GM08714 (cell line): Measurements from ENCODE around the gene AKAP13.

Experiments used
- H3K4me3 ChIP-seq: fragments of 200-500 bp; sonication (Bioruptor generic); 2 replicates; pipeline ENCODE4 v1.5.1; 2014; ENCODE audit warnings: mild to moderate bottlenecking, low read length, inconsistent platforms
- ZNF274 ChIP-seq: IDR thresholded peaks from 2 replicates; pipeline ENCODE4 v1.6.1; 2012; ENCODE audit warnings: mild to moderate bottlenecking, low read depth, low read length

AKAP13 gene

DNA sequence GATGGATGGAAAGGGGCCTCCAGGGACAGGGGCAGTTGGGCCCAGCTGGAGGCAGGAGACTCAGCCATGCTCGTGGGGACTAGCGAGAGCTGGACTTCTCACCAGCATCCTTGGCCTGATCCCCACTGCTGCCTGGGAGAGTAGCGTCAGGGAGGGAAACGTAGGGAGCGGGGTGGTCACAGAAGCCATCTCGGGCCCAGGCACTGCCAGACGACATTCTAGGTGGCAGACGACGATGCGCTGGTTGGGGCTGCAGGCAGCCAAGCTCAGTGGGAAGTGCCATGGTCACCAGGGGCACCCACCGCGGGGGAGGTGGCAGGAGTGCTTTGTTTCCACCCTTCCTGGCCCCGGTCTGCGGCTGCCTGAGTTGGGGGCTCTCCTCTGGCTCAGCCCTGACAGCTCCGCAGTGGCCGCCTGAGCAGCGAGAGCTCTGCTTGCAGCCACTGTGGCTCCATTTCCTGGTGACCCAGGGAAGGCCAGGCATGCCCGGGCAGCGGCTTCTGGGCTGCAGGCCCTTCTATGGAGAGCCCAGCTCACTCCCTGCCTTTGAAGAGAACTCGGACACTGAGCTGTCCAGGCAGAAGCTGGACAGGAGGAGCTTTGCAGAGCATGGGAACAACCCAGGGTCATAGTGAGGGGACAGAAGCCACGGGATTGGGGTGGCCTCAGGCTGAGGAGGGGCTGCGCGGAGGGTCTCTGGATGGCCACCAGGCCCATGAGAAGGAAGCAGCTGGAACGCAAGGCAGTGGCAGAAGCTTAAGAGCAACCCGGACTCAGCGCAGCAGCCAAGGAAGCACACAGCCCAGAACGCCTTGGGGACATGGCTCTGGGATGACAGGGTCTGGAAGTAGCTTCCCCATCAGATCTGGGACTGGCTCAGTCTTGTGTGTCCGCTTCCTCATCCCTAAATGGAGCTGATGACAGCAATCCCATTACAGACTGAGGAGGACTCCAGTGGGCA is 383.6 kb downstream of the AKAP13 start:
- TF ChIP-seq ZNF274: no peak
- H3K4me3 ChIP-seq: no peak overlapping the region

DNA sequence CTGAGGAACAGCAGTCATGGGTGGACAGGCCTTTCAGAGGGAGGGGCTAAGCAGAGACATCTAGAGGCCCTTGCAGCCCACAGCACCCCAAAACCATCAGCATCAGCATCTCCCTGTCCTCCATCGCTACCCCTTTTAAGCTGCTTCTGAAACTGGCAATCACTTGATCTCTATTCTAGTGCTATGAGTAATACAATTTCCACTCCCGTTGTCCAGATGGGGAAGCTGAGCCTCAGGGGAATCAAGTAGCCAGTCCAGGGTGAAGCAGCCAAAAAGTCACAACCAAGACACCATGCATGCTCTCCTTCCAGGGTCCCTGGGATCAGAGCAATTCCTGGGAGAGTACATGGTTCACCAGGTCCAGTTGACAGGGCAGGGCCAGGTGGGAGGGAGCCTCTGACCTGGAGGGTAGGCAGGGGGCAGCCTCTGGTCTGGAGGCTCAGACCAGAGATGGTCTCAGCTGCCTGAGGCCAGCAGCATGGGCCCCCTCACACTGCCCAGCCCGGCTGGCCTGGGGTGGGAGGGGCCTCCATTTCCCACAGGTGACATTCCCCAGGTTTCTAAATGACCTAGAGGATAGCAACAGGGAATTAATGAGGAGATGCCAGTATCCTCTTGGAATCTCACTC is 384.4 kb downstream of the AKAP13 start:
- H3K4me3 ChIP-seq: no peak overlapping the region
- TF ChIP-seq ZNF274: no peak

DNA sequence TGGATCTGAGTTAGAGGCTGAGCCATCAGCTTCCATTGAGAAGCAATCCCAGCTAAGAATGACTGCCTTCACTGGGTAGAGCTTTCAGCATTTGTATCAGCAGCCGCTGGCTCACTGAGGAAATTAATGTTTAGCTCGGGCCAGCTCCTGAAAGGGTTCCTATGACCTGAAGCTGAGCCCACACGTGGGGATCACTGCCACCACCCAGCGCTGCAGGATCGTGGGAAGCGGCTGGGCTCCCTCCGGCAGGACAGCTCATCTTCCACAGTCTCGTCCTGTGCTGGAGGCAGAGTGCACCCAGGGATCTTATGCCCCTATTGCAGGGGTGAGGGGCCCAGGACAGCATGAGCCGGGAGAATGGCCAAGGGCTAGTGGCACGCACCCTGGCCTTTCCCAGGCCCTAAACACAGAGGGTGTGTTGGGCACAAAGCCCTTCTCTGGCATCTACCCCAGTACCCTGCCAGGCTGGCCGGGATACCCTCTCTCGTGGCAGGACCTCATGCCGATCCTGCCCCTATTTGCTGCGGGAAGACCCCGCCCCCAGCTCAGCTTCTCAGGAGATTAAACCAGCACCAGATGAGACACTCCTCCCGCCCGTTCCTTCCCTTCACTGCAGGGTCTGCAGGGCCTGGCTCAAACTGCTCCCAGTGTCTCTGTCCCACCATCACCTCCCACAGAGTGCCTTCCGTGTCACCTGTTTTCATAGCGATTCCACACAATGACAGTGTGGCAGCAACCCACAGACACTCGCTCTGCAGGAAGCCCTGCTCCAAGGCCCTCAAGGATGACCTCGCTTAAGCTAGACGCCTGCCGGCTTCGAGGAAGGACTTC is 385.8 kb downstream of the AKAP13 start:
- no peak for TF ChIP-seq ZNF274
- H3K4me3 ChIP-seq: no peak overlapping the region

DNA sequence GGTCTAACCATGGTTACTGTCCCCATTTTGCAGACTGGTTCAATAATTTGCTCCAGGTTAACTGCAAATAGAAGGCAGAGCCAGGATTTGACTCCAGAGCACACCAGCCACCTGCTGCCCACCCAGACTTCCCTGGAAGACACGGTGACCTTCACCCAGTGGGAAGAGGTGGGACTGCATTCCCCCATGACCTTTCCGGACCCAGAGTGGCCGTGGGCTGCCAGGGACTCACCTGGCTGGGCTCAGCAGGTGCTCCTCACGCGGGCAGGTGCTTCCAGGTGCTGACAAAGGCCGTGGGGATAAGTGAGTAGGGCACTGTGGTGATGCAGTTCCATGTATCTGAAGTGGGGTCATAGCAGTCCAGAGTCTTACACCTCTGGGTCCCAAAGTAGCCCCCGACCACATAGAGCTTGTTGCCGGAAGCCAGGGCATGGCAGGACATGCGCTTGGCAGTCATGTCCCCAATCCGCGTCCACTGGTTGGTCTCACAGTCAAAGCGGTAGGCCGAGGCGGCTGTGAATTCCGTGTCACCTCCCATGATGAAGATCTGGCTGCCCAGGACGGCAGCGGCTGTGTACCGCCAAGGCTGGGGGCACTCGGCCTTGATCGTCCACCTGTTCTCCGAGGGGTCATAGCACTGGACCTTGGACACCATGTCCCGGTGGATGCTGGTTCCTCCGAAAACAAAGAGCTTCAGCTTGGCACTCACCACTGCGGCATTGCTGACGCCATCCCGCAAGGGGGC is 387.6 kb downstream of the AKAP13 start:
- H3K4me3 ChIP-seq: no peak overlapping the region
- TF ChIP-seq ZNF274: no peak

DNA sequence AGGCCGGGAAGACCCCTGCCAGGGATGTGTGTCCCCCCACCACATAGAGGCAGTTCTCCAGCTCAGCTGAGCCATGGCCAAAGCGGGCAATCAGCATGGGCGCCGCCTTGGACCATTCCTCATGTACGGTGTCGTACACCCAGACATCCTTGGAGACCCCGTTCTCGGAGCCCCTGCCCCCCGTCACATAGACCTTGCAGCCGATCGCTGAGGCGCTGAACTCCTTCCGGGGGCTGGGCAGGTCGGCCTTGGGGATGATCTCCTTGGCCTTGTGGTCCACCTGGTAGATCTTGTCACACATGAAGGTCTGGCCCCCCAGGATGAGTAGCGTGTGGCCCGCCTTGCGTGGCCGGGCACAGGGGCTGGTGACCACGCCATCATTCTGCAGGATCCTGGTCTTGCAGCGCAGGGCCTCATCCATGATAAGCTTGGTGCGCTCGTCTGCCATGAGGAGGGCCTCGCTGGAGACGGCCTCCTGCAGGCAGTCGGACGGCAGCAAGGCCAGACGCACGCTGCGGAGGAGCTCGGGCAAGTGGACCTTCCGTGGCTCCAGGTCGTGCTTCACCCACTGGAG is 388.3 kb downstream of the AKAP13 start:
- H3K4me3 ChIP-seq: no peak overlapping the region
- TF ChIP-seq ZNF274: no peak

DNA sequence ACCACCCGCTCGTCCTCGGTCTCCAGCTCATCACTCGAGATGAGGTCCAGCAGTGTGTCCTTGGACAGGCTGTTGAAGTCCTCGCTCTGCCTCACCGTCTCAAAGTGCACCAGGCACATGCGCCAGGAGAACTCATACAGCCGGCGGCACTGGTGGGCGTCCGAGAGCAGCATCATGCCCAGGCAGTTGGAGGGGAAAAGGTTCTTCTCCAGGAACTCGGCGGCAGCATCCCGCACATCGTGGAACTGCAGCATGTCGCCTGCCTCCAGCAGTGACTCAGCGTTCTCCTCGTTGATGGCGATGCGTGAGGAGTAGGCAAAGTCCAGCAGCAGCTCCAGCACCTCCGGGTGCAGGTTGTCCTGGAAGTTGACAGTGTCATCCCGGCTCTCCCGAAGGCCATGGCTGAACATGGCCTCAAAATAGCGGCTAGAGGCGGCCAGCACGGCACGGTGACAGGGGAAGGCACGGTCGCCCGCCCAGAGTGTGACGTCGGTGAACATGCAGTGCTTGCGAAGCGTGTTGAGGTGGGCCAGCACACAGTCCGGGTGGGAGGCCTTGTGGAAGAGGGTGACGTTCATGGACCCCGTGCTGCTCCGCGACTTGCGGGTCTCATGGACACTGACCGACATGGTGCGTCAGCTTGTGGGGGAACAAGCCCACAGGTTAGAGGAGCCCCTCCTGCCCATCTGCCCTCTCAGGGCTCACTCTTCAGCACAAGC is 388.9 kb downstream of the AKAP13 start:
- H3K4me3 ChIP-seq: no peak overlapping the region
- no peak for TF ChIP-seq ZNF274

DNA sequence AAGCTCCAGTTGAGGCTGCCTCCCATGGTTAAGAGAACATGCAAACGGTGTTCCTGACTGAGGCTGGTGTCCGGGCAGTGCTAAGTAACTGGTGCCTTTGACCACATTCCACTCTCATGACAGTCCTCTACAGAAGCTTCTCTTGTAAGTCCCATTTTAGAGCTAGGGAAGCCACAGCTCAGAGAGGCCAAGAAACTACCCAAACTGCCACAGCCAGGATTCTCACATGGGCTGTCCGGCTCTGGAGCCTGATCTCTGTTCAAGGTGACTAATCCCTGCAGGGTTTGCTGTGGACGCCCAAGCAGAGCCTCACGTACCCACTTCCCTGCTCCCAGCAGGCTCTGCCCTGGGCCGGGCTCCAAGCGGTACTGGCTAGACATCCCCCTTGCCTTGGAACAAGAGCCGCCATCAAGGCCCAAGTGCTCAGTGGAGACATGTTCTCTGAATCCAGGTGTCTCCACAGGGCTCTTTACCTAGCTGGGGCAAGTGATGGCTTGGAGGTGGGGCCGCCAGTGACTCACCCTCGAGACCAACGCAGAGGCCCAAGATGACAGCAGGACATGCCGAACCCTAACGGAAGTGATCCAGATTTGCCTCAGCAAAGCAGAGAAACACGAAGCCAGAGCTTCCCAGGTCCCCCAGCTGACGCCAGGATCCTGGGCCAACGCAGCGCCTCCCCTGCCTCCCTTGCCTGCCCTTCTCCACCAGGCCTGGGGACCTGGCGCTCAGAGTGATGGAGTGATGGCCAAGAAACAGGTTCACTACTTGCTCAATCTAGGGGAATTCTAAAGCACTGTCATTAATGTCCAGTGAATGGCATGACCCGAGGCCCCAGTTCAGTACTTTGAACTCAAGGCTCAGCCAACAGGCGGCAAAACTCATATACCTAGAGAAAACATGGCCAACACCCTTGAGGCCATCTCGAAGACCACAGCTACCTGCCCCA is 390.0 kb downstream of the AKAP13 start:
- TF ChIP-seq ZNF274: no peak
- H3K4me3 ChIP-seq: no peak overlapping the region

DNA sequence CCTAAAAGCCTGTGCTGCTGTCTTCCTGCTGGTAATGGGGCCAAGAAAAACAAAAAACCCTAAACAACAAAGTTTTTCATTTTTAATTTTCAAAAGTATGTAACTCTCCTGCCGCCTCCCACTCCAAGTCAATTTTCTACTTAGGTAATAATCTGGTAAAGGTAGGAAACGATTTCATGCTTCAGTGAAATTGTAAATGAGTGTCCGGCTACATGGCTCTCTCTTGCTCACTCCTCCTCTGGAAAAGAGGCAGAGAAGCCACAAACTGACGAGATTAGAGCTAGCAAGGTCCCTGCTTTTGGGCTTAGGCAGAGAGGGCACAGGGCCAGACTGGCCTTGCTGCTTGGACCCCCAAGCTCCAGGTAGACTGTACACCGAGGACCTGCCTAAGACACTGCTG is 390.9 kb downstream of the AKAP13 start:
- H3K4me3 ChIP-seq: no peak overlapping the region
- TF ChIP-seq ZNF274: no peak

DNA sequence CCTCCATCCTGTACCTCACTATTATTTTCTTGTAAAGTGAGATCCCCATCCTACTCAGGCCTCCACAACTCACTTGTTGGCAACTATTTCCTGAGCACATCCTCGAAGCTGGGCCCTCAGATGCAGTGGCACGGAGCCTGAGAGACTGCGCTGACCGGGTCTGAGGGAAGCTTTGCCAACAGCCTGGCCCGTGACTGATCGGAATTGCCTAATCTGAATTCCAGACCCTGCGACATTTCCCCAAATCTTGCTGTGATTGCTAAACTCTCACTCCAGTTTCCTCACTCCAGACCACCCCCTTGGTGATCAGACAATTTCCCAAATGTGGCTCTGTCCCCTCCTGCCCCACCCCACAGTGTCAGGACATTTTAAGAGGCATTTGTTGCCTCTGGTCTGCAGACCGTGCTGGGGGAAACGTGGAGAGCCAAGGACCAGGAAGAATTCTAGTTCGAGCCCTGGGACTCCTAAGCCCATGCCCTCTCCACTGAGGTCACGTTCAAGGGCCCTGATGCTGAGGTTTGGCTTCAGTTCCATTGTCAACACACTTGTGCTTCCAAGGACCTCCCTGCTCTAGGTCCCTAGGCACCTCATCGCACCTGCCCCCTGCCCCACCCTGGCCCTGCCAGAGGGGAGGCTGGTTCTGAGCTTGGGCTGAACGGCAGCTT is 391.5 kb downstream of the AKAP13 start:
- no peak for TF ChIP-seq ZNF274

DNA sequence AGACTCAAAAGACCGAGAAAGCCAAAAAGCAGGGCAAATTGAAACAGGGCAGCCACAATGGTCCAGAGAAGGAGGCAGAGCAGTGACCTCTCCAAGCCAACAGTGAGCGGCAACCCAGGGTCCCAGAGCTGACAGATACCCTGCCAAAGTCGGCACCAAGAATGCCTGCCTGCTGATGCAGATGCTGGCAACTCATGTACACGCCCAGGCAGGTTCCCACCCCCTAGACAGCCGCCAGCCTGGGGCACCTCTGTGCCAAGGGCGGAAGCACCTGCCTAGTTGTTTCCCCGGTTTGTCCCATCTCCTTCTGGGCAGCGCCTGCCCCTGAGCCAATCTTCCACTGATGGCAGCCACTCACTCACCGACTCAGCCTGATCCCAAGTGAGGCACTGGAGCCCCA is 392.3 kb downstream of the AKAP13 start:
- no peak overlapping the region for H3K4me3 ChIP-seq
- TF ChIP-seq ZNF274: no peak

More for the DNA sequence above, 391.5 kb downstream of the AKAP13 start:
- no peak overlapping the region for H3K4me3 ChIP-seq

DNA sequence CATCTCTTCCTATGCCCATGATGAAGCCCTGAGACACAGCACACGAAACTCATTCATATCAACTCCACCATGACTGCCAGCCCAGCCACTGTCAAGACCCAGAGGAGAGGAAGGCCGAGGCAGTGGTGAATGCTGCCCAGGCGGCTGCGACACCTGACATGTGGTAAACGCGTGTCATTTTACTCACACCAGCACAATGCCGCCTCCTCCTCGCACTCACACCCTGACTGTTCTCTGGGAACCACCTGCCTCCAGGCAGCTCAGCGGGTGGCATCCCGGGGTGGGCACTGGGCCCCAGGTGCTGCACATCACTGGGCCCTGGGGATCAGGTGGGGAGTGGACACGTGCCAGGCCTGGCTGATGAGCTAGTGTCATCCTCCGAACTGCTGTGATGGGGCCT is 392.8 kb downstream of the AKAP13 start:
- H3K4me3 ChIP-seq: no peak overlapping the region
- no peak for TF ChIP-seq ZNF274
